ENCODE measurements around the gene FOXP1. TPM values are rescaled to one million over a fixed set of nuclear protein-coding genes. Genes with fewer than 3 reads are reported as not detected.

Gene FOXP1
- polyA plus RNA-seq, 1 donor (not counting 4 experiments of a cell fraction or from before 2014, with no cell fraction given) = 14.6 TPM

DNA sequence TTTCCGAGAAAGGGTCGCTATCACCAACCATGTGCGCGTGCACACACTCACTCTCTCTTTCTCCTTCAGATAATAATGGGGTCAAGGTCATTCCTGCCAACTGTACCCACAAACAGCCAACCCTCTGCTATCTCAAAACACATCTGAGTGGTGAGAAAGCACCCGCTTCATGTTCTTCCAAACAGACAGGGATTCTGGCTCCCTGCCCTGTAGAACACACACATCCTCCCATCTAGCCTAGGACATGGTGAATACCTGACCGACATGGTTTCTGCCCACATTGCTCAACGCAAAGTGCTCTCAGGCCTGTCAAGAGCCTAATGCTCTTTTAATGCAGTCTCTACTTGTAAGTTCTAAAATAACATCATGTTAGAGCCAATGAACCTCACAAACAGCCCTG, 302.2 kb downstream of the FOXP1 start:
- TF ChIP-seq EZH2 (IDR thresholded peaks at IDR 0.05; ENCODE audit: low read length) = no peak
- TF ChIP-seq, protein P1, sequence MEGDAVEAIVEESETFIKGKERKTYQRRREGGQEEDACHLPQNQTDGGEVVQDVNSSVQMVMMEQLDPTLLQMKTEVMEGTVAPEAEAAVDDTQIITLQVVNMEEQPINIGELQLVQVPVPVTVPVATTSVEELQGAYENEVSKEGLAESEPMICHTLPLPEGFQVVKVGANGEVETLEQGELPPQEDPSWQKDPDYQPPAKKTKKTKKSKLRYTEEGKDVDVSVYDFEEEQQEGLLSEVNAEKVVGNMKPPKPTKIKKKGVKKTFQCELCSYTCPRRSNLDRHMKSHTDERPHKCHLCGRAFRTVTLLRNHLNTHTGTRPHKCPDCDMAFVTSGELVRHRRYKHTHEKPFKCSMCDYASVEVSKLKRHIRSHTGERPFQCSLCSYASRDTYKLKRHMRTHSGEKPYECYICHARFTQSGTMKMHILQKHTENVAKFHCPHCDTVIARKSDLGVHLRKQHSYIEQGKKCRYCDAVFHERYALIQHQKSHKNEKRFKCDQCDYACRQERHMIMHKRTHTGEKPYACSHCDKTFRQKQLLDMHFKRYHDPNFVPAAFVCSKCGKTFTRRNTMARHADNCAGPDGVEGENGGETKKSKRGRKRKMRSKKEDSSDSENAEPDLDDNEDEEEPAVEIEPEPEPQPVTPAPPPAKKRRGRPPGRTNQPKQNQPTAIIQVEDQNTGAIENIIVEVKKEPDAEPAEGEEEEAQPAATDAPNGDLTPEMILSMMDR (optimal IDR thresholded peaks at IDR 0.05 in 1 of 3, IDR thresholded peaks at IDR 0.05 in 1 of 3, conservative IDR thresholded peaks at IDR 0.05 in 1 of 3; ENCODE audit: extremely low read depth in 1 of 3, insufficient read depth in 2 of 3, low read length in 3 of 3) = no peak

GRCh38 chr3:71277341-71277740, 306.2 kb downstream of the FOXP1 start:
- H3K9me3 ChIP-seq (ENCODE audit: control insufficient read depth, low read depth, low read length) = no peaks in the 10 kb centered on the region
- no peaks in the 10 kb centered on the region for H4K20me1 ChIP-seq (ENCODE audit: control insufficient read depth, extremely low read depth, insufficient read depth, low read length)
- H3K4me2 ChIP-seq (ENCODE audit: control insufficient read depth, extremely low read depth, insufficient read depth, low read depth, low read length) = no peak overlapping the region
- H3K4me3 ChIP-seq (ENCODE audit: control insufficient read depth in 2 of 3, extremely low read depth in 1 of 3, insufficient read depth in 2 of 3, low read depth in 1 of 3, low read length in 3 of 3) = no peak overlapping the region
- dilution Hi-C loops (cut with MboI; ENCODE audit: extremely low pct_ligation_motif_present, low sequenced_read_pairs) = no loop called here
- H3K27me3 ChIP-seq (ENCODE audit: control insufficient read depth, extremely low read depth, insufficient read depth, low read length) = peaks cover 2% of the 10 kb centered on the region
- H3K9ac ChIP-seq (ENCODE audit: control insufficient read depth, extremely low read depth, insufficient read depth, low read length) = no peak overlapping the region
- FAIRE-seq (no peak), DNase-seq (ENCODE audit: low read depth, low spot score) (no peak)
- H3K27ac ChIP-seq (ENCODE audit: control insufficient read depth, insufficient read depth, low read length) = no peak overlapping the region
- no peaks in the 10 kb centered on the region for H3K9me1 ChIP-seq (ENCODE audit: control insufficient read depth, extremely low read depth, insufficient read depth, low read length)
- TF ChIP-seq EZH2 (IDR thresholded peaks at IDR 0.05; ENCODE audit: low read length) = no peak
- TF ChIP-seq, protein P1 (optimal IDR thresholded peaks at IDR 0.05 in 1 of 3, IDR thresholded peaks at IDR 0.05 in 1 of 3, conservative IDR thresholded peaks at IDR 0.05 in 1 of 3; ENCODE audit: extremely low read depth in 1 of 3, insufficient read depth in 2 of 3, low read length in 3 of 3) = no peak
- no peak overlapping the region for H2AFZ ChIP-seq (ENCODE audit: control insufficient read depth, low read length)
- no peaks in the 10 kb centered on the region for H3K4me1 ChIP-seq (ENCODE audit: control insufficient read depth, extremely low read depth, insufficient read depth, low read length)
- H3K36me3 ChIP-seq (ENCODE audit: control insufficient read depth in 2 of 2, extremely low read depth in 1 of 2, insufficient read depth in 2 of 2, low read length in 2 of 2) = no peaks in the 10 kb centered on the region
- H3K79me2 ChIP-seq (ENCODE audit: control insufficient read depth, insufficient read depth, low read length) = no peaks in the 10 kb centered on the region

More for the DNA sequence above, 302.2 kb downstream of the FOXP1 start:
- Histone ChIP-seq H3K9me1 (ENCODE audit: control insufficient read depth, extremely low read depth, insufficient read depth, low read length) (no peaks in the 10 kb centered on the region), H3K4me2 (ENCODE audit: control insufficient read depth, extremely low read depth, insufficient read depth, low read depth, low read length) (no peak overlapping the region), H3K4me3 (ENCODE audit: control insufficient read depth in 2 of 3, extremely low read depth in 1 of 3, insufficient read depth in 2 of 3, low read depth in 1 of 3, low read length in 3 of 3) (no peak overlapping the region), H4K20me1 (ENCODE audit: control insufficient read depth, extremely low read depth, insufficient read depth, low read length) (no peaks in the 10 kb centered on the region), H3K79me2 (ENCODE audit: control insufficient read depth, insufficient read depth, low read length) (no peaks in the 10 kb centered on the region), H3K4me1 (ENCODE audit: control insufficient read depth, extremely low read depth, insufficient read depth, low read length) (no peaks in the 10 kb centered on the region), H2AFZ (ENCODE audit: control insufficient read depth, low read length) (no peak overlapping the region), H3K27me3 (ENCODE audit: control insufficient read depth, extremely low read depth, insufficient read depth, low read length) (no peaks in the 10 kb centered on the region), H3K9ac (ENCODE audit: control insufficient read depth, extremely low read depth, insufficient read depth, low read length) (no peak overlapping the region), H3K36me3 (ENCODE audit: control insufficient read depth in 2 of 2, extremely low read depth in 1 of 2, insufficient read depth in 2 of 2, low read length in 2 of 2) (no peaks in the 10 kb centered on the region), H3K27ac (ENCODE audit: control insufficient read depth, insufficient read depth, low read length) (no peak overlapping the region), H3K9me3 (ENCODE audit: control insufficient read depth, low read depth, low read length) (no peaks in the 10 kb centered on the region)
- no peak for FAIRE-seq
- dilution Hi-C loops (cut with MboI; ENCODE audit: extremely low pct_ligation_motif_present, low sequenced_read_pairs) = no loop called here
- no peak for DNase-seq (ENCODE audit: low read depth, low spot score)

Data from keratinocyte (primary cell).